DOHH2 (cell line): Measurements from ENCODE around the gene PAX7.

Experiments
- H3F3A ChIP-seq: fragments of 200-600 bp; sonication (generic), shearing (Covaris generic); 2 replicates; pipeline ENCODE4 v1.6.0; 2016; ENCODE audit warnings: antibody characterized with exemption, mild to moderate bottlenecking; ENCODE audit not compliant: control insufficient read depth, insufficient read depth
- H3K27ac ChIP-seq: fragments of 200-600 bp; sonication (generic); 2 replicates; pipeline ENCODE4 v1.5.1; 2014; ENCODE audit warnings: low read depth, mild to moderate bottlenecking, low read length, moderate library complexity
- H3K27me3 ChIP-seq: fragments of 200-600 bp; sonication (generic); 2 replicates; pipeline ENCODE4 v1.6.1; 2014; ENCODE audit warnings: mild to moderate bottlenecking, low read length, mixed read lengths; ENCODE audit not compliant: control insufficient read depth
- H3K36me3 ChIP-seq: fragments of 200-600 bp; sonication (generic); 2 replicates; pipeline ENCODE4 v1.6.1; 2014; ENCODE audit warnings: mild to moderate bottlenecking, low read length, moderate library complexity, mixed read lengths; ENCODE audit not compliant: control insufficient read depth
- H3K4me1 ChIP-seq: fragments of 200-600 bp; sonication (generic); 2 replicates; pipeline ENCODE4 v1.6.1; 2014; ENCODE audit warnings: mild to moderate bottlenecking, low read length, mixed read lengths; ENCODE audit not compliant: control insufficient read depth
- H3K4me2 ChIP-seq: fragments of 200-600 bp; sonication (generic); 2 replicates; pipeline ENCODE4 v1.6.0; 2014; ENCODE audit warnings: mild to moderate bottlenecking, low read length, moderate library complexity
- H3K4me3 ChIP-seq: fragments of 200-600 bp; sonication (generic); 2 replicates; pipeline ENCODE4 v1.5.1; 2014; ENCODE audit warnings: mild to moderate bottlenecking, low read length, mixed read lengths
- H3K79me2 ChIP-seq: fragments of 200-600 bp; sonication (generic); 2 replicates; pipeline ENCODE4 v1.6.1; 2014; ENCODE audit warnings: mild to moderate bottlenecking, low read length, mixed read lengths; ENCODE audit not compliant: control insufficient read depth
- H3K9me2 ChIP-seq: fragments of 200-600 bp; sonication (generic); replicated peaks from 2 replicates; pipeline ENCODE4 v1.6.1; 2014; ENCODE audit warnings: mild to moderate bottlenecking, low read length, mixed read lengths; ENCODE audit not compliant: control insufficient read depth
- H3K9me3 ChIP-seq: fragments of 200-600 bp; sonication (generic); 2 replicates; pipeline ENCODE4 v1.6.1; 2014; ENCODE audit warnings: antibody characterized with exemption, low read length, mixed read lengths; ENCODE audit not compliant: control insufficient read depth, insufficient read depth
- H4K20me1 ChIP-seq: fragments of 200-600 bp; sonication (generic); 2 replicates; pipeline ENCODE4 v1.6.0; 2014; ENCODE audit warnings: low read depth, mild to moderate bottlenecking, antibody characterized with exemption, low read length, moderate library complexity; ENCODE audit not compliant: control insufficient read depth, insufficient read depth
- CTCF ChIP-seq: fragments of 200-600 bp; sonication (generic); IDR thresholded peaks from one replicate; pipeline ENCODE4 v1.5.1; 2014; ENCODE audit warnings: antibody characterized with exemption, mild to moderate bottlenecking, low read depth, low read length; ENCODE audit not compliant: poor library complexity, severe bottlenecking
- EZH2phosphoT487 ChIP-seq: fragments of 200-600 bp; sonication (generic); IDR thresholded peaks from 2 replicates; pipeline ENCODE4 v1.6.1; 2017; ENCODE audit warnings: borderline replicate concordance, mild to moderate bottlenecking, antibody characterized with exemption, low read length, moderate library complexity, mixed read lengths

PAX7 gene

GRCh38 chr1:18716112-18716784 lies 85.6 kb downstream of the PAX7 start:
- Histone ChIP-seq H3K4me2 (no peak overlapping the region), H3K36me3 (no peaks in the 10 kb centered on the region), H3K4me1 (no peaks in the 10 kb centered on the region), H3F3A (no peaks in the 10 kb centered on the region), H3K9me3 (no peaks in the 10 kb centered on the region), H3K27me3 (peaks cover 3% of the 10 kb centered on the region; the same call in 1 of the 2 replicates), H3K4me3 (no peak overlapping the region), H3K9me2 (no peaks in the 10 kb centered on the region), H3K79me2 (no peaks in the 10 kb centered on the region), H4K20me1 (no peaks in the 10 kb centered on the region), H3K27ac (no peak overlapping the region)
- TF ChIP-seq EZH2phosphoT487 (no peak), CTCF (no peak)

DNA sequence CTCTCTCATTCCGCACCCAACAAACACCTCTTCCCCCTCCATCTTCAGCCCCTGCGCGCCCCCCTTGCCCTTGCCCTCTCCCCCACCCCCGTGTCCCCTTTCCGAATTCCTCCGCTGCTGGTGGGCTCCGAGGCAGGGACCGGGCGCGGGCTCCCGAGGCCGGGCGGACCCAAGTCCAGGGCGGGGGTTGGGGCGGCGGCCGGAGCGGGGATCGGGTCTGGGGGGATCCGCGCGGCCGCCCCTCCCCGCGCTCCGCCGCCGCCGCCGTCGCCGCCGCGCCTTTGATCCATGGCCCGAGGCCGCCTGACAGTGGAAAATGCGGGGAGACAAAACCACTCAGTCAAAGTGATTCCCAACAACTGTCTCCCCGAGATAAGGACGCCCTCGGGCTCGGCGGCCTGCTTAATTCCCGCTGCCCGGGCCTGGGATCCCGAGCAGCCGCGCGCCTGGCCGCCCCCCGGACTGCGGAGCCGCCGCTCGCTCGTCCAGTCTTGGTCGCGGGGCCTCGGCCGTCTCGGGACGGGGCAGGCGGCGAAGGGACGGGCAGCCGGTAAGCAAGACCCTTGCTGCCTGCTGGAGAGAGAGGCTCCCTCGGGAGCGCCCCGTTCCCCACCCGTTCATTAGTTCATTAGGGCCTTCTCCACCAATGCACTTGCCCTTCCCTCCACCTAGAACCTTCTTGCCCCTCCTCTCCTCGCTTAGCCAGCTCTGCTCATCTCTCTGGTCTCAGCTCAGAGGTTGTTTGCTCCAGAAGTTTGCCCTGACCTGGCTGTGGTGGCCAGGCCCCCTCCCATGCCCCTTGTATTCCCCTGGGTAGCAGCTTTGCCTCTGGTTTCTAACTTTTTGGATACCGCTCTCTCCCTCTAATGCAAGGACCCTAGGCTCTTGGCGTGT lies 86.4 kb downstream of the PAX7 start:
- Histone ChIP-seq H3K4me2 (no peak overlapping the region), H3K4me1 (no peaks in the 10 kb centered on the region), H3K27me3 (peaks cover 3% of the 10 kb centered on the region; the same call in 1 of the 2 replicates), H3K9me3 (no peaks in the 10 kb centered on the region), H3K4me3 (no peak overlapping the region), H3K27ac (no peak overlapping the region), H3F3A (no peaks in the 10 kb centered on the region), H3K36me3 (no peaks in the 10 kb centered on the region), H4K20me1 (no peaks in the 10 kb centered on the region), H3K79me2 (no peaks in the 10 kb centered on the region), H3K9me2 (no peaks in the 10 kb centered on the region)
- no peak for TF ChIP-seq CTCF
- TF ChIP-seq EZH2phosphoT487 = no peak

- Histone ChIP-seq H3F3A (no peaks in the 10 kb centered on the region), H3K9me2 (no peaks in the 10 kb centered on the region), H3K27ac (no peak overlapping the region), H3K9me3 (no peaks in the 10 kb centered on the region), H3K79me2 (no peaks in the 10 kb centered on the region), H3K4me2 (no peak overlapping the region), H3K4me1 (no peaks in the 10 kb centered on the region), H3K4me3 (no peak overlapping the region), H3K36me3 (no peaks in the 10 kb centered on the region), H3K27me3 (peaks cover 3% of the 10 kb centered on the region; the same call in 1 of the 2 replicates), H4K20me1 (no peaks in the 10 kb centered on the region)
- TF ChIP-seq EZH2phosphoT487 (no peak), CTCF (no peak)
Observed at GRCh38 chr1:18719786-18720451, 89.3 kb downstream of the PAX7 start.
